Measurements from ENCODE around the gene MAGI3.

DNA sequence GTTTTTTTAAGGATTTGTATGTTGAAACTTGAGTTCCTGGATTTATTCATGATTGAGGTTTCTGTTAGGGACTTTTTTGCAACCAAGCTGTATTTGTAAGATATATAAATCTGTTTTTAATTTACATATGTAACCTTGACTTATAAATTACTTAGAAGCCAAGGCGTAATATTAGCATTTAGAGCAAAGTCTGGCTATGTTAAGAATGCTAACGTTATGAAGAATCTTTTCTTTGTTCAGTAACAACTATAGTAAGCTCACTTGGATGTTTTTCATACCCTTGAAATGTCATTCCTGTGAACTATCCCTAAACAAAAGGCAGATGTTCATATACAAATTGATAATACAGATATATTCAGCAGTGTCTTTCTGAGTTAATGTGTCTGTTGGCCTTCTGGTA, 155.3 kb downstream of the MAGI3 start:
- no peak for TF ChIP-seq POLR2A (IDR thresholded peaks at IDR 0.05; ENCODE audit: low read length)
- no peak for TF ChIP-seq GATA1 (IDR thresholded peaks at IDR 0.05; ENCODE audit: low read depth, low read length)

All from erythroblast (primary cell).